PC-3 (cell line): Measurements from ENCODE around the gene SFMBT1.

Source experiments
- EZH2 ChIP-seq: fragments of 300-600 bp; sonication (generic); IDR thresholded peaks from one replicate; pipeline ENCODE4 v1.6.1; 2017; ENCODE audit warnings: antibody characterized with exemption, mild to moderate bottlenecking, low read length; ENCODE audit not compliant: unreplicated experiment
- TF ChIP-seq, protein P1 (sequence below): fragments of 300-600 bp; sonication (generic); conservative IDR thresholded peaks from 2 replicates; pipeline ENCODE4 v1.5.1; 2017; ENCODE audit warnings: antibody characterized with exemption, low read depth, mild to moderate bottlenecking, low read length

DNA sequence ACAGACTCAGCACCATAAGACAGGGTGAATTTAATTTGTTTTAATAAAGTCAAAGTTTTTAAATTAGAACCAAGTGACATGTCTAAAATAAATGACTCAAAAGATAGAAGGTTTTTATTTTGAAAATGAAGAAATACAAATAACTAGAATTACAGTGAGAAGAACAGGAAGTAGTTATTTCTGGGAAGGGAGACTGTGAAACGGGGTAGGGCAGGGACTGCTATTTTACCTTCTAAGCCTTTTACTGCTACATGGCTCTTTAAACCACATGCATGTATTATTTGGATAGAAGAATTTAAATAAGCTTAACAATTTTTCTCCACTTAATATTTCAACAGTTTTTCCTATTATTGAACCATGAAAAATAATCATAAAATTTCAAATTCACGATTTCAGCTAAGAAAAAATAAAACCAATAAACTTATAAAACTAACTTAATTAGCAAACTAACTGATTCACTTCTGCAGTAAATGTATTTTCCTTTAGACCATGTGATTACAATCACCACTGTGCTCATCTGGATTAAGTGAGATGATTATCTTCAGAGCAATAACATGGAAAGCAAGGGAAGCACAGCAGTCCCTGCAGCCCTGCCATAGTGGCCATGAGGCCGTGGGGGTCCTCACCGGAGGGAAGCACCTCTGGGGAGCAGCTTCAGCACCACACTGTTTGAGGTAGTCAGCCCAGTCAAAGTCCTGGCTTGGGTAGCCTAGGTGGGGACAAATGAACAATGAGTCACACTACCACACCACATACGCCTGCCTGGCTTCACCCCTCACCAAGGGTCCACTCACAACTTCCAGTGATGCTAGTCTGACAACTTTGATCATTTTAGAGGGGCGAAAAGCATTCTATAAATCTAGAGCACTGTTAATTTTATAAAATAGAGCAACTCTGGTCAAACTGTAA is 120.2 kb downstream of the SFMBT1 start:
- TF ChIP-seq, protein P1, sequence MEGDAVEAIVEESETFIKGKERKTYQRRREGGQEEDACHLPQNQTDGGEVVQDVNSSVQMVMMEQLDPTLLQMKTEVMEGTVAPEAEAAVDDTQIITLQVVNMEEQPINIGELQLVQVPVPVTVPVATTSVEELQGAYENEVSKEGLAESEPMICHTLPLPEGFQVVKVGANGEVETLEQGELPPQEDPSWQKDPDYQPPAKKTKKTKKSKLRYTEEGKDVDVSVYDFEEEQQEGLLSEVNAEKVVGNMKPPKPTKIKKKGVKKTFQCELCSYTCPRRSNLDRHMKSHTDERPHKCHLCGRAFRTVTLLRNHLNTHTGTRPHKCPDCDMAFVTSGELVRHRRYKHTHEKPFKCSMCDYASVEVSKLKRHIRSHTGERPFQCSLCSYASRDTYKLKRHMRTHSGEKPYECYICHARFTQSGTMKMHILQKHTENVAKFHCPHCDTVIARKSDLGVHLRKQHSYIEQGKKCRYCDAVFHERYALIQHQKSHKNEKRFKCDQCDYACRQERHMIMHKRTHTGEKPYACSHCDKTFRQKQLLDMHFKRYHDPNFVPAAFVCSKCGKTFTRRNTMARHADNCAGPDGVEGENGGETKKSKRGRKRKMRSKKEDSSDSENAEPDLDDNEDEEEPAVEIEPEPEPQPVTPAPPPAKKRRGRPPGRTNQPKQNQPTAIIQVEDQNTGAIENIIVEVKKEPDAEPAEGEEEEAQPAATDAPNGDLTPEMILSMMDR, result no peak
- TF ChIP-seq EZH2, result no peak
